NOMO-1 (cell line): ENCODE data around the gene CREB5.
A peak's percentile ranks its signal among the peaks of the same experiment; 100 is the strongest.

Source experiments
- DNase-seq, 2 experiments: peaks; one replicate each; lab custom pipeline; 2025; ENCODE audit not compliant: unreplicated experiment in 2 of 2; lab: John Stamatoyannopoulos, UW

CREB5 gene

DNA sequence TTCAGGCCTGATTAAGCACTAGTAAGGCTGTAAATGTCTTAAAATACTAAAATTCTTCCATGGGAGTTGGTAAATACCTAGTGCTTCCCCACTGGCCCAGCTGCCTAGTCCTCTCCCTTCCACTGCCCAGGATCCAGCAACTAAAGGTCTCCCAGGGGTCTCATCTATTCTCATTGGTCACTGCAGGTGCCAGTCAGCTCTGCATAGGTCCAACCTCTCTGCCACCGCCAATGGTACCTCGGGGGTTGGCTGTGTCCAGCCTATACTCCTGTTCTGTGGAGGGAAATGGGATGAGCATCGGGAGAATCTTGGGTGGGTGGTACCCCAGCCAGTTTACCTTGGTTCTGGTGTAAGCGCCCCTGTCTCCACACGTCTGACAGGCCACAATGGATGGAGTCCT is 6.1 kb upstream of the CREB5 start:
- no peak for DNase-seq

DNA sequence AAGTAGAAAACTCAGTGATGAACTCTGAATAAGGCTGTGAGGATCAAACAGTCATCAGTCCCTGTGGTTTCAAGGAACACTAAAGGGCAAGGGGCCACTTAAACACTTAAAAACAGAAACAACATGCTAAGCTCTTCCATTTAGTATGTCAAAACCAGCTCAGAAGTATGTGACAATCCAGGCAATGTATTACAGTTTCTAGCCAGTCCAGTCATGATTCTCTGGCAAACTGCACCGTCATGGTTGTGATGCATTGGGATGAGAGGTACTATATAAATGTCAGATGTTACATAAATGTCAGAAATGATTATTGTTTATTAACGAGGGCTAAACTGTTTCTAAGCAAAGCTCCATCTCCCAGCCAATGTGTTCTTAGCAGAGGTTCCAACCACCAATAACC is 4.7 kb upstream of the CREB5 start:
- no peak for DNase-seq

DNA sequence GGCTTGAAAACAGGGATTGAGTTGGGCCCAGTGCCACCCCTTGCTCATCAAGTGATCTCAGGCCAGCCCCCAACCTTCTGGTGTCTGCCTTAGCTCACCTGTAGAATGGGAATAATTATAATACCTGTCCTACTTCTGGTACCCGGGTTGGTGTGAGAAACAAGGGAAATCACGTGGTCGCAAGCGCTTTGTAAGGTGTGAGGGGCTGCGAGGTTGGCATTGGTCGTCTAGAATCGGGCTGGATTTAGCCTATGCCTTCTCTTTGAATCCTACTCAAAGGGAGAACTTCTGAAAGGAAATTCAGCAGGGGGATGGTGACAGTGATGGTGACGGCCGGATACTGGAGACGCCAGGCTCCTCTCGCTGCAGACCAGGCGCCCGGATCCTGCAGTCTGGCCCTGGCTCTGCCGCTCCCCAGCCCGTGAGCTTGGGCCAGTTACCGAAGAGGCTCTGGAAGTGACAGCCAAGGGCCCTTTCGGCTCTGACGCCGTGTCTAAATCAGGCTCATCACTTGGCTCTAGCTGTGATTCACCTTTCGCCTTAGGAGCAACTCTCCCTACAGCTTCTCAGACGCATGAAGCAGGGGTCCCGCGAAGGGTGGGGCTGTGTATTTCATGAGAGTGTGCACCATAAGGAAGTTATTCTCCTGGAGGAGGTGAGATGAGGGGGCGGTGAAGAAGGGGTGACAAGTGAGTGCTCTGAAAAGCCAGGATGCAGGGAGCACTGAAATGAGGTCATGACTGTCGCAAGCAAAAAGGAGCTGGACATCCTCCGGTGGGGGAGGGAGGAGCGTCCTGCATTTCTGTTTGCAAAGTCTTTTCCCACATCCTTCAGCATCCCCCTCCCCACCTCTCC is 4.0 kb upstream of the CREB5 start:
- no peak for DNase-seq

DNA sequence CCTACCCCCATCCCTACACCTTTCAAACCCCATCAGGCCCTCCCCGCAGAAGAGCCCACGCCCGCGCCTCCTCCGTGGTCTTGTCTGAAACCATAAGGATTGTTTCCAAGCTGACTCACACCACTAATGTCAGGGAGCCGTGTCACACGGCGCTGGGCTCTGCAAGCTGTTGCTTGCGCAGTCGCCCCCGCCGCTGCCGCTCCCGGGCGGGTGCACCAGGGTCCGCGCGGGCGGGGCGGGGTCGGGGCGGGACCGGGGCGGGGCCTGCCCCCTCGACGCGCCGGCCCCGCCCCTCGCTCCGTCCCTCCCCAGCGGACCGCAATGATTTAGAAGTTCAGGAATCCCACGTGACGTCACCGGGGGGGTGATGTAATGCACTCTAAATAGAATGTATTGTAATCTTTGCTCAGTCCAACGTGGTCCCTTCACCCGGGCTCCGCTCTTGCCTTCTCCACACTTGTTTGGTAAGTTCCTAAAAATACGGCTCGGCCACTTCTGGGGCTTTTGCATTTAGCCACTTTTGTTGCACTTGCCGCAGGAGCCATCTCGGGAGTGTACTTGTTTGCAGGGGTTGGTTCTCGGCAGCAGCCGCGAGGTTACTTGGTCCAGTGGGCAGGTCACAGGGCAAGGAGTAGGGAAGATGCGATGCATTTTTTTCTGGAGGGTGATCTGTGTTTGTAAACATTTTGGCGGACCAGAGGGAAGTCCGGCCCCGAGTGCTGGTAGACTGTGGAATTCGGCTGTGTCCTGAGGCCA is 3.2 kb upstream of the CREB5 start:
- DNase-seq = peak; percentile 66 to 73

DNA sequence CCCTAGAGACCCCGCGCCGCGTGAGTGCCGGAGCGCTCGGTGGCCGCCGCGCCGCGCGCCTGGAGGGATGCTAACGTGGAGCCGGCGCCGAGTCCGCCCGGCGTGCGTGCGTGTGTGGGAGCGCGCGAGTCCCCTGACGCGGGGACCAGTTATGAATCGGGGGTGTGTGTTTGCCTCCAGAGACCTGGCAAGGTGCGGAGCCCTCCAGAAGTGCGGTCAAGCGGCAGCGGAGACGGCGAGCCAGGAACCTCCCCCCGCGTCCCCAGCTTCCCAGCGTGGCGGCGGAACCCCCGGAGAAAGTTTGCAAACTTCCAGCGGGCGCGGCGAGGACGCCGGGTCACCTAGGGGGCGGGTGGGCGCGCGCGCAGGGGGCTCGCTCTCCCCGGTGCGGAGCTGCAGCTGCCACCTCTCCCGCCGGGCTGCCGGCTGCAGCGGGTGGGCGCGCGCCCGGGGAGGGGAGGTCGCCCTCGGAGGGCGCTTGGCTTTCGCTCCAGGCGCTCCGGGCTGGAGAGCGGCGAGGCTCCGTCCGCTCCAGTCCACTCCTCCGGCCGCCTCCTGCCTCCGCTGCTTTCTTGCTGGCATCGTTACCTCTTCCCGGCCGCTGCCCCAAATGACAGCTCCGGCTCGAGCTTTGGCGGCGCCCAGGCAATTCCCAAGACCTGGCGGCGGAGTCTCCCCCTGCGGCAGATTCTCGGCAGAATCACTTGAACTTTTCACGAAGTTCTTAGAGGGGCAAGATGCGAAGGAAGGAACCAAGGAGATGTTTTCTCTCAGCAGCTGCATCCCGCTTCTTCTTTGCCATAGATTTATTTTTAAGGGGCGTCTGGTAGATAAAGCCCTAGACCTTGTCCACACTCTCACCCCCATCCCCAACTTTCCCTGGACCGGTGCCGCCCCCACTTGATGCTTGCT is 2.3 kb upstream of the CREB5 start:
- DNase-seq = no peak

DNA sequence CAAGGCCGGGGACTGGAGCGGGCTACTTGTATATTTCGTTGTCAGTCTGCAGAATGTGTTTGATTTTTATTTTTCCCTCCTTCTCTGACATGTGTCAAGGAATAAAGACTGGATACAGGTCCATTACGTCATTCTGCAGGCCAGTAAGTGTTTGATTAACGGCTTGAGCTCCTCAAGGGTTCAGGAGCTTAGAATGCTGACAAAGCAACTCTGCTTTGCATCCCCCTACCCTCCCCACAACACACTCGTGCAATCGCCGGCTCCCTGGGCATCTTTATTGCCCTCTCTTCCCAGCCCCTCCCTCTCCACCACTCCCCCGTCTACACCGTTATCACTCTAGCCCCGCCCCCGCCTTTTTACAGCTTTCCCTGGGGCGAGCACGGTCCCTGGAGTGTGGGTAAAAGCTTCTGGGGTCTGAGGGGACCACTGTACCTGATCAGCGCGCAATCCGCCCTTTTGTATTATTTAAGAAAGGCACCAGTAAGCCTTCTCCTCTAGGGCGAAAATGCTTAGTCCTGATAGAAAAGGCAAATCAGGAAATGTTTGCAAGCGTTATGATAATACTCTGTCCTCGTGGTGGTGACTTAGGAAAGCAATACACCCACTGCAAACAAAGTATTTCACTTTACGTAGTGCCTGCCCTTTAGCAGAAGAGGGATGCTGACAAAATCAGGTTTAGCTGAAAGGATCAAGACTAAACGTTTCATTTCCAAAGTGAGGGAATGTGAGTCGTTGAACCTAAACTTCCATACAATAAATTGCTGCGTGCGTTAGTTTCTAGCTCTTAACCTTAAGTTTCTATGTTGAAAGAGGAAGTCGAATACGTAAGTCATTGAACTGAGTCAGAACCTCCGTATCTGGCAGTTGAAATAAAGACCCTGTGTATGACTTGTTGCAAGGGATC is 1.4 kb upstream of the CREB5 start:
- peak in 1 of 2 experiments; percentile 74 for DNase-seq

DNA sequence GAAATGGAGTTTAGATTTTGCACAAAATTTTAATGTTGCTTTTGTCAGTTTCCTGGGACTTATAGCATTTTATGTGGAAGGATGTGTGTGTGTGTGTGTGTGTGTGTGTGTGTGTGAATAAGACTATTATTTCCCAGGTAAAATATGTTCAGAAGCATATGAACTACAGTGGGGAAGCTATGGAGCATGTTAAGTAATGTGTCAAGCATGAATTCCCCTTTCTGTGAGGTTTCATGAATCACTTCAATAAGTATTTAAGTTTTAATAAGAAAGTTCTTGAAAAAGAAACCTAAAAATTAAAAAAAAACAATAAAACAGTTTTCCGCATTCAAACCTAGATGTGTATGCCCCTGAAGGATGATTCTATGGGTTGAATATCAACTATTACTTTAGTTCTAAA is 693 bp downstream of the CREB5 start:
- no peak for DNase-seq

DNA sequence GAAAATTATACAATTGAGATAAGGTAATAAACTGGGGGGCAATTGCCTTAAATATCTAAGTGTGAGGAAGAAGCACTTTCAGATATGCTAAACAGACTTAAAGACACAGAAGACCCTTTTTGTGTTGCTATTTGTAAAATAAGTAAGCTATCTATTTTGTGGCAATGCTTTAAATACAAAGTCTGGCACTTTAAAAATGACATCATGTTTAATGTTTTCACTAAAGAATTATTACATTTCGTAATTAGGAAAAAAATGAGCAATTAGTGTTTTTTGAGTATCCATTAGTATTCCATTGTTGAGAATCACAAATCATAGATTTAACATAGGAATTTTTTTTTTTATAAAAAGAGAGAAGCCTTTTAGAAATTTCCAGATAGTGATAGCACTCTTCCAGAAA is 2.1 kb downstream of the CREB5 start:
- no peak for DNase-seq

DNA sequence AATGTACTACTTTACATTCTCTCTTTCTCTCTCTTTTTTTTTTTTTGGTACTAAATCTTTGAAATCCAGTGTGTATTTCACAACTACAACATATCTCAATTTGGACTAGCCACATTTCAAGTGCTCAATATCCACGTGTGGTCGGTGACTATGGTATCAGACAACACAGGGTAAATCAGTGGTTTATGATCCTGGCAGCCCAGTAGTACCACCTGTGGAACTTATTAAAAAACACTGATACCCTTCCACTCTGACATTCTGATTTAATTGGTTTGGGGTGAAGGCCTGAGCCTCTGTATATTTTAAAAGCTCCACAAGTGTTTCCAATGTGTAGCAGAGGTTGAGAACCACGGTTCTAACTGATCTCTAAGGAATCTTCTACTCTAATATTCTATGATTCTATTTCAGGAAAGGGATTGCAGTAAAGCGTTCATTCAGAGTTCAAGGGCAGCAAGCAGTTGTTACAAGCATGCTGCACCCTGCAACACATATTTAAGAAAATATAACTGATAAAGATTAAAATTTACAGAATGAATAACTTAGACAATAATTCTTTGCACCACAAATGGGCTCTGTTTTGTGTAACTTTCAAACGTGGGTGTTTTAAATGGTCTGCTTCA is 5.1 kb downstream of the CREB5 start:
- DNase-seq = no peak

DNA sequence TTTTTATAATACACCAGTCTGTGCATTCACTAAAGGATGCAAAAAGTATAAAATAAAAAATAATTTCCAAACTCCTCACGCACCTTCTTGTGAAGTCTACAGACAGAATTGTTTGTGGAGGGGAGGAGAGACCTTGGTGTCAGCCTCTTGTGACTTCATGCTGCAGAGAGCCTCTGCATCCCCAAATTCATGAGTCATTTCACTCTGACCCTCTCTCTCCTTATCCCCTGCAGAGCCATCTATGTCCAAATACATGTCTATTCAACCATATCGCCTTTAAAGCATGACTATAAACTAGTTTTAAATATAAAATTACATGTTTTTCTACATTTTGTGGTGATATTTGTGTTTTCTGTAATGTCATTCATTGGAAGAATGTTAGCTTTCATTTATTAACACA is 6.0 kb downstream of the CREB5 start:
- no peak for DNase-seq

DNA sequence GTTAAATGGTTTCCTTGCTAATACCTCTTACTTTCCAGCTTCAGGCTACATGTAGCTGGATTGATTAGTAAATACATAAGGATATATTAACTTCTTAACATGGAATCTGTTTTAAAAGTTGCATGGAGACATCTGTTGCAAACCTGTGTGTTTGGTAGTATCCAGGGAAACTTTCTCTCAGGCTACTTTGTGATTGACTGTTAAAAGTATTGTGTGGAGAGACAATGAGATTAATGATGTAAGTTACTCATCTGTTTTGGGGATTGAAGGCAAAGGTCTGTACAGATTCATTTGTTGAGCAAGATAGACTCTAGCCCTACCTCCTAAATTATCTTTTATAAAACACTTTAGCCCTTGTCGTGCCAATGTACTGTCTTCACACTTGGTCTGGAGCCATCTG is 6.6 kb downstream of the CREB5 start:
- no peak for DNase-seq

DNA sequence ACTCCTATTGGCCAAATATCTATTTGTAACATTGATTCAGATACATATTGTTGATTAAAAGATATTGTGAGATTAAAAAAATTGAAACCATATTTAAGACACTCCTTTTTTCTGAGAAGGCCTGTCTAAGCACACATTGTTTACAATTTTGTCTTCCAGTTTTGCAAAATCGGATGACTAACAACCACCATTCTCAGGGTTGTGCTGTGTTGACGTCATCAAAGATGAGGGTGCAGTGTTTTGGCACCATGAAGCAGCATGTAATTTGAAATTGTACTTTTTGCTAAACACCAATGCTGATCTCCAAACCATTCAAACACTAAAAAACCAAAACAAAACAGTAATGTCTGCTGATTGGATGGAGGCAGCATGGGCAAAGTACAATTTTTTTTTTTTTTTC is 7.4 kb downstream of the CREB5 start:
- no peak for DNase-seq

DNA sequence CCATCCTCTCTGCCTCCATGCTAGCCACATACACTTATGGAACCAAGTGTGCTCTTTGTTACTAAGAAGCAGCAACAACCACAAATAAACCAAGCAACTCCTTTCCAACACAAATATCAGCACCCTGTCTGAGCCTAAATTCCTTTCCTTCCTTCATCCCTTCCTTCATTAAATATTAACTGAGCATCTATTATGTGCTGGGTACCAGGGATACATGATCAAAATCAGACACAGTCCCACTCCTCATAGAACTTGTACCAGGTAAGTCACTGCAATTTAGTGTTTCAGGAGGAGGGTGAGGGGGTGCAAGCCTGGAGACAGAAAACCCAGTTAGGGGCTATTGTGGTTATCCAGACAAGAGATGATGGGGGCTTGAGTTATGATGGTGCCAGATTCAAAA is 10.8 kb downstream of the CREB5 start:
- no peak for DNase-seq

DNA sequence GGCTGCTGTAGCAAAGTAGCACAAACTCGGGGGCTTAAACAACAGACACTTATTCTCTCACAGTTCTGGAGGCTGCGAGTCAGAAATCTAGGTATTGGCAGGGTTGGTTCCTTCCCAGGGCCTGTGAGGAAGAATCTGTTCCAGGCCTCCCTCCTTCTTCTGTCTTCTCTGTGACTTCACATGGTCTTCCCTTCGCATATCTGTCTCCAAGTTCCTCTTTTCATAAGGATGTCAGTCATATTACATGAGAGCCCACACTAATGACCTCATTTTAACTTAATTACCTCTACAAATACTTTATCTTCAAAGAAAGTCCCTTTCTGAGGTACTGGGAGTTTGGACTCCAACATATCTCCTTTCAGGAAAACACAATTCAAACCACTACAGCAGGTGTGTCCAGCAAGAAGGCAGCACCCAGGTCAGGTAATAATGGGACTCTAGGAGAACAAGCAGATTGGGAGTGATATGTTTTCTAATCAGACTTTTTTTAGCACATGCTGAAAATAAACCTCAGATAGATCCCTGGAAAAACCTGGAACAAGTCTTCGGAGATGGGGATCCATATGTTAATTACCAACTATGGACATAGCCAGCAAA is 11.7 kb downstream of the CREB5 start:
- peak in 1 of 2 experiments; percentile 67 for DNase-seq

DNA sequence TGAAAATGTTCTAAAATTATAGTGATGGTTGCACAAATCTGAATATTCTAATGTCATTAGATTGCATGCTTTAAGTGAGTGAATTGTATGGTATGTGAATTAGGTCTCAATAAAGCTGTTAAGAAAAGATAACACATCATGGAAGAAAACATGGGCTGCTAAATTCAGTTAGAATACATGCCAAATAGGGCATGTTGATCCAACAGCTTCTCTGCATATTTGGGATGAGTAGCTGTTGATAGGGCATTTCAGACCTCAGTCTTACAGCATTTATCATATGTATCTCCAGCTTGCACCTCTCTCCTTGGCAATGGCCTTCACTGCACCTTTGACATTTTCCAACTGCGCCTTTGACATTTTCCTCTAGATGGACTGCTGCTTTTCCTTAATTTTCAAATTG is 13.2 kb downstream of the CREB5 start:
- DNase-seq = no peak

DNA sequence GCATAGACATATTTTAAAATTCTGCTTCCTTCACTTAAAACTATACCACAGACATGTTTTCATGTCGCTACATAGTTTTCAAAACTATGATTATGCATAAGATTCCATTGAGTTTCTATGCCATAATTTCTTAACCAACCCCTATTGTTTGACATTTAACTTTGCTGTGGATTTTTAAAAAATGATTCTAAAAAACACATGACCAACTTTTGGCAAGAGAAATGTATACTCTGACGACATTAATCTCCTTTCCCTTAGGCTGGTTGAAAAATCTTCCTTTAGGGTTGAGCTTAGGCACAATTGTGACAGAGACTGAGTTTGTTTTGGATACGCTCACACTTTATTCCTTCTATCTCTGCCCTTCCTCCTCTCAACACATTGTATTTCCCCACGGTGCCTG is 14.9 kb downstream of the CREB5 start:
- no peak for DNase-seq

DNA sequence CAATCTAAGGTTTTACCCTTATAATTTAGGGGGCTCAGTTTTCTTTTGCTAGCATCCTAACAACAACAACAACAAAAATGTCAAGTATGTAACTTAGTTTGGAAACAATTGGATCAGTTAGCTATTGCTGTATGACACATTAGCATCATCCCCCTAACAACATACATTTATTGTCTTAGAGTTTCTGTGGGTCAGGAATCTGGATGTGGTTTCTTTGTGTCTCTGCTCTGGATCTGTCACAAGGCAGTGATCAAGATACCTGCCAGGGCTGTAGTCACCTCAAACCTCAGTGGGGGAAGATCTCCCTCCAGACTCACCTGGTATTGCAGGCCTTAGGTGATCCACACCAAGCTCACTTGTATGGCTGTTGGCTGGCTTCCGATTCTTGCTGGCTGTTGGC is 18.3 kb downstream of the CREB5 start:
- no peak for DNase-seq

DNA sequence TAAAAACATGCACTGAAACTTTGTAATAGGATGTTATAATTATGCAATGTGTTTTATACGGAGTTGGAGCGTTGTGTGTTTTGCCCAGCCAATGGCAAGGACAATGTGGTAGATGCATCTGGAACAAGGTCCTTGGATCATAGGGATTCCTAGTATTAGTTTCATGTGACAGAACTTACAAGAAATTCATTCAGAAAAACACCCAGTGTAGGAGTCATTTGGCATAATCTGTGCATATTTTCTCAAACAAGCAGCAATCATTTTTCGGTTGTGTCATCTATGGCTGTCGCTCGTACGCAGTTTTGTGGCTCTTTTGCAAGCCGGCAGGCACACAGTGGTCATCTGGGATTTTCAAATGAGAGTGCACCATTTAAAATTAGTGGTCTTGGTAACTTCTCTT is 19.8 kb downstream of the CREB5 start:
- DNase-seq = no peak

DNA sequence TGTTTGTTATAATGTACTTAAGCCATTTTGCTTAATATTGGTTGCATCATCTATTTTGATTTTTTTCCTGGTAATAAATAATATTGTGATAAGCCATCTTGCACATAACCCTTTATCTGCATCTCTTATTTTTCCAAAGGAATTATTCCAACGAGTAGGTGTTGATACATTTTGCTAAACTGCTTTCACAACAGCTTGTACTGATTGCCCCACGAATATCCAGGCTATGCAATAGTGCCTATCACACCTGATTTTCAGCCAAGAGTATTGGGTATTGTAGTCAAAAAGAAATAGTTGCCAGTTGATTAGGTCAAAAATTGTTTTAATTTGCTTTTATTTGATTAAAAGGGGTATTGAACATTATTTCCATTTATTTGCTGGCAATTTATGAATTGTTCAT is 20.7 kb downstream of the CREB5 start:
- no peak for DNase-seq
